ENCODE results near the gene KLRC4.
"Not testable (repeated sequence)": the region's sequence is repeated elsewhere in the genome, so short reads cannot be mapped to it uniquely, and the experiment has no call there.

KLRC4 gene

GRCh38 chr12:10372559-10372958, 37.0 kb downstream of the KLRC4 start:
- no peak for DNase-seq (ENCODE audit: low read depth, low spot score)
- H3K4me3 ChIP-seq (ENCODE audit: low read length), result no peak overlapping the region

DNA sequence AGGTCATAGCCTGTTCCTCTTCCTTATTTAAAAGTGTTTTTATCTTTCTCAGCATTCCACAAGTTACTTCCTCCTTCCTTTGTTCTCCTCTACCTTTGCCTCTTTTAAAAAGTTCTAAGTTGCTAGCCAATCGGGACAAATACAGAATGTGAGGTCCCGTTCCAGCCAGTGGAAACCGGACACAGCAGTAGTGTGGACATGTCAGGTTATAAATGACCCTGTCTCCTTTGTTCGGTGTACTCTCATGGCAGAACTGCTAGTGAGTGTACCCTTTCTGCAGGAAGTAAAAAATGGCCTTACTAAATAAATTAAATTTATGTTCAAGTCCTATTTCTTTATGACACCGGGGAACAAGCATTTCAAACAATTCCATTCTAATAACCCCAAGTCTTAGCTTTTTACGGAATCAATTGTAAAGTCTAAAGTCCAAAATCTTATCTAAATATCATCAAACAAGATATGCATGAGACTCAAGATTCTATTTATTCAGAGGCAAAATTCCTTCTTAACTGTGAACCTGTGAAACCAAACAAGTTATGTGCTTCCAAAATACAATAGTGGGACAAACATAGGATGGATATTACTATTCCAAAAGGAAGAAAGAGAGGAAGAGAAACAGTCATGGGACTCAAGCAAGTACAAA, 37.5 kb downstream of the KLRC4 start:
- not testable (repeated sequence) for DNase-seq (ENCODE audit: low read depth, low spot score); H3K4me3 ChIP-seq (ENCODE audit: low read length)

DNA sequence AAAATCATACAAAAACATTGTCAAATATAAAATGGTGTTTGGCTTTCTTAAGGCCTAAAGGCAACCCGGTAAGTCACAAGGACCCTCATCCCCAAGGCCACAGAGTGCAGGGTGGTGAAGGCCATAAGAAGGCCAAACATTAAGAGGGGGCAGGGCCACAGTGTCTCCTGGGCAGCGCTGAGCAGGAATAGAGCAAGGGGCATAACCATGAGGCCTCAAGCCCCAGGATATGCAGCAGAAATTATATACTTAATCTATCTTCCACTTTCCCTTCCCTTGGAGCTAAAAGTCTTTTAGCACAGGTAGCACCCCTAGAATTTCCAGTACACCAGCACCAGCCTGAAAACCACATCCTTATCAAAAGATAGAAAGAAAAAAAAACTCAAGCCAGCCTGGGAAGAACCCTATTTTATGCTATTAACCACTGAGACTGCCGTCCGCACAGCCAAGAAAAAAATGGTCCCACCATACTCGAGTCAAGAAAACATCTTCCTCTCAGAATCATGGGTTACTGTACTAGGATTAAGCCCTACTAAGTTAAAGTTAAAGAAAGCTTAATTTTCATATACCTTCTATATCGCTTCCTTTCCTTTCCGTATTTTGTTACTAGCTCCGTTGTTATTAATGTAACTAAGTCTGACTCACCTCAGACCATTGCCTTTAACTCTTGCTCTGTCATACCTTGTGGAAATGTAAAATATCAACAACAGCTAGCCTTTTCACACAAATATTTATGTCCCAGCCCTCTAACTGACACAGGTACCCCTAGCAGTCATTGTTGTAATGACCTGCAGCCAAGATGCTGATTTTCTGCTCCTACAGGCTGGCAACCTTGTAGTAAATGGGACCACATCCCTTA, 39.8 kb downstream of the KLRC4 start:
- no peak overlapping the region for H3K4me3 ChIP-seq (ENCODE audit: low read length)
- DNase-seq (ENCODE audit: low read depth, low spot score), result no peak

DNA sequence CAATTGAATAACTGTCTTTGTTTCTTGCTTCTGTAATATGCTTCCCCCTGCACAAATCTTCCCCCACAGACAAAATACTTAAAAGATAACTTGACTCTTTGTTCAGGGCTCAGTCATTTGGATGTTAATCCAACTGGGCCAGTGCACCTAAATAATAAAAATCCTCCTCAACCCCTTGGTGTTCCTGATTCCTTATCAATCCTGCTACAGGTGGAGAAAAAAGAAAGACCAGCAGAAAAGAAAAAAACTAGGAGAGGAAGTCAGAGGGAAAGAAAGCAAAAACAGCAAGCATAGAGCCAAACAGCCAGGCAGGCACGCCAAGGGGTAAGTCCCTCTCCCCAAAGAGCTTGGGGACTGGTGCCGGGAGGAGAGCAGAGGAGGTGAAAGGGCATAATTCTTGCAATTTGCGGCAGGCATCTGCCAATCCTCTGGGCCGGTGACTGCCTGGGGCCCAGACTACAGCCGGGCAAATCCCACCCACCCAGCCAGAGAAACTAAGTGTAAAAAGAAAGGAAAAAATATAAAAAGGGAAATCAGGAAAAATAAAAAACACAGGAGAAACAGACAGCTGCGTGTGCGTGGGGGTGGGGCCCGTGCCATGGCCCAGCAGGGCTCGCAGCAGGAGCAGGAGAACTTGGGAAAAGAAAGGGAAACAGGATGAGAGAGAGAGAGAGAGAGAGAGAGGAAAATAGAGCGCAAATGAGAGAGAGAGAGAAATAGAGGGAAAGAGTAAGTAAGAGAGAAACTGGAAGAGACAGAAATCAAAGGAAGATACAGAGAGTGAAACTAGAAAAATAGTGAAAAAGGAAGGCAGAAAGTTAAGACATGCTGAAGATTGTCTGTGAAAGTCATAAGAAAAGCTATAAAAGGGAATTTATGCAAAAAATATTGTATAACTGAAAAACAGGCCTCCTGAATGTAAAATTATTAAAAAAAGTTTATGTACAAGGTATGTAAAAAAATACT, 41.1 kb downstream of the KLRC4 start:
- no peak overlapping the region for H3K4me3 ChIP-seq (ENCODE audit: low read length)
- DNase-seq (ENCODE audit: low read depth, low spot score), result no peak

GRCh38 chr12:10367714-10368113, 41.8 kb downstream of the KLRC4 start:
- not testable (repeated sequence) for H3K4me3 ChIP-seq (ENCODE audit: low read length); DNase-seq (ENCODE audit: low read depth, low spot score)

GRCh38 chr12:10366875-10367274, 42.7 kb downstream of the KLRC4 start:
- peak; percentile 76 for DNase-seq (ENCODE audit: low read depth, low spot score)

GRCh38 chr12:10365696-10366405, 43.7 kb downstream of the KLRC4 start:
- no peak for DNase-seq (ENCODE audit: low read depth, low spot score)
- peak overlapping the region; percentile 64 for H3K4me3 ChIP-seq (ENCODE audit: low read length)

More at GRCh38 chr12:10366875-10367274, 42.7 kb downstream of the KLRC4 start:
- H3K4me3 ChIP-seq (ENCODE audit: low read length), result no peak overlapping the region

DNA sequence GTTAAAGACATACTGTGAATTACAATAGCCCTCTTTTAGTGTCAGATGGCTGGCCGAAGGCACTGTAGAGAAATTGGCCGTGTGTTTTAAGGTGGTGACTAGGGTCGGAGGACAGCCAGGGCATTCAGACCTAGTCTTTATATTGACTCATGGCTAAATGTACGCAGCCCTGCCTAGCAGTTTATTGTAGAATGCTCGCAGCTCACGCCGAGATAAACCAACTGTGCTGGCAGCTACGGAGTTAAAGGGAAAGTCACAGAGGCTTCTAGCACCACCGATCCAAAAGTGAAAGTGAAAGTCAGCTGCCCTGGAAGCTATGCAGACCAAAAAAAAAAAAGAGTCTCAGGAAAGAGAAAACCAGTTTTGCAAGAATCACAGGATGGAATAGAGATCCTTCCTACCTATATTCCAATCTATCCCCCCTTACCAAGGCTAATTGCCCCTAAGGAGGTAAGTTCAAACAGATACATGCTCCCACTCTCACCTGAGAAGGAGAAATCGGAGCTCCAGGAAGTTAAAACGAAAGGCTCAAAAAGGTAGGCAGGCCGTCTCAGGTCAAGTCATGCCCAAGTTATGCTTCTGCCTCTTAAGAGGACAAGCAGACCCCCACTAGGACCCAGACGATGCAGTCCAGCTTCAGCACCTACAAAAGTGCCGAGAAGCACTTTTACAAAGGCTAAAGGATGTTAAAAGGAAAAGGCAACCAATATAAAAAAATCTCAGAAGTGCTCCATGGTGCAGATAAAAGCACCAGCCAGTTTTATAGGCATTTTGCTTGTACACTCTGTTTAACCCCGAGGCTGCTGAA, 44.5 kb downstream of the KLRC4 start:
- H3K4me3 ChIP-seq (ENCODE audit: low read length), result peak overlapping the region; percentile 64
- peak; percentile 86 for DNase-seq (ENCODE audit: low read depth, low spot score)

DNA sequence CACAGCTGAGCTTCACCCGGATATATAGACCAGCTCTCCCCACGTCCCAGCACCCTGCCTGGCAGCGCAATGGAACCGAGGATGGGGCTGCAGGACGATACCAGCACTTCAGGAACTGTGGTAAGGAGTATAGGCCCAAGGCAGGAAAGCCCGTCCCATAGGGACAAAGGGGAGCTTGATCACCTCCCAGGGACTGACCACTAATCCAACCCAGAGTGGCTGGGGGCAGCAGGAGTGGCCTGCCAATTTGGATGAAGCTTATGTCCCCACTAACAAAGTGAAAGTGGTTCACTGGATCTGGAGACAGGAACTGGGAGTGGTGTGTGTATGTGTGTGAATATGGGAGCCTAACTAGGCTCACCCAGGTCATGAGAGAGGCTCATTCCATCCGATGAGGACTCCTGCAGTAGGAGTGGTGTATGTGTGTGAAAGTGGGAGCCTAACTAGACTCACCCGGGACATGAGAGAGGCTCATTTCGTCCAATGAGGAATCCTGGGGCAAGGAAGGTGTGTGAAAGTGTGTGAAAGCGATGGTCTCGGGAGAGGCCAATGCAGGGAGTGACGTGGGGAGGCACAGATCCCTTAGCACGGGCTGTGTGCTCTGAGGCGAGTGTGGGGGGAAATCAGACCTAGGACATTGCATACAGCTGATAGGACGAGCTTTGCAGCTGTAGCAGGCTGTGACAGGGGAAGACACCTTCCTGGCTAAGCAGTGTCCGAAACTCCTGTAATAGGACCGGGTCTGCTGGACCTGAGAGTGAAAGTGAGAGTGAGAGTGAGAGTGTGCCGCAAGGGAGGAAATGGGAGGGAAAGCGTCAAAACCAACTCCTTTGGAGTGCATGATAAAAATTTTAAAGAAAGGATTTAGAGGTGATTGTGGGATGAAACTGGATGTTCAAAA, 45.4 kb downstream of the KLRC4 start:
- DNase-seq (ENCODE audit: low read depth, low spot score), result no peak
- peak overlapping the region; percentile 64 for H3K4me3 ChIP-seq (ENCODE audit: low read length)

DNA sequence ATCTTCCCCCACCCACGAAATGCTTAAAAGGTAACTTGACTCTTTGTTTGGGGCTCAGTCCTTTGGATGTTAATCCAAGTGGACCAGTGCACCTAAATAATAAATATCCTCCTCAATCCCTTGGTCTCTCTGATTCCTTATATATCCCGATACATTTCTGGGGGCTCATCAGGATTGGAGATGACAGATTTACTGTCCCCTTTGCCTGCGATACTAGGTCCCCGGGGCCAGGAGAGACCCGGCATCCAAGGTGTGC, 46.0 kb downstream of the KLRC4 start:
- H3K4me3 ChIP-seq (ENCODE audit: low read length), result no peak overlapping the region
- no peak for DNase-seq (ENCODE audit: low read depth, low spot score)

DNA sequence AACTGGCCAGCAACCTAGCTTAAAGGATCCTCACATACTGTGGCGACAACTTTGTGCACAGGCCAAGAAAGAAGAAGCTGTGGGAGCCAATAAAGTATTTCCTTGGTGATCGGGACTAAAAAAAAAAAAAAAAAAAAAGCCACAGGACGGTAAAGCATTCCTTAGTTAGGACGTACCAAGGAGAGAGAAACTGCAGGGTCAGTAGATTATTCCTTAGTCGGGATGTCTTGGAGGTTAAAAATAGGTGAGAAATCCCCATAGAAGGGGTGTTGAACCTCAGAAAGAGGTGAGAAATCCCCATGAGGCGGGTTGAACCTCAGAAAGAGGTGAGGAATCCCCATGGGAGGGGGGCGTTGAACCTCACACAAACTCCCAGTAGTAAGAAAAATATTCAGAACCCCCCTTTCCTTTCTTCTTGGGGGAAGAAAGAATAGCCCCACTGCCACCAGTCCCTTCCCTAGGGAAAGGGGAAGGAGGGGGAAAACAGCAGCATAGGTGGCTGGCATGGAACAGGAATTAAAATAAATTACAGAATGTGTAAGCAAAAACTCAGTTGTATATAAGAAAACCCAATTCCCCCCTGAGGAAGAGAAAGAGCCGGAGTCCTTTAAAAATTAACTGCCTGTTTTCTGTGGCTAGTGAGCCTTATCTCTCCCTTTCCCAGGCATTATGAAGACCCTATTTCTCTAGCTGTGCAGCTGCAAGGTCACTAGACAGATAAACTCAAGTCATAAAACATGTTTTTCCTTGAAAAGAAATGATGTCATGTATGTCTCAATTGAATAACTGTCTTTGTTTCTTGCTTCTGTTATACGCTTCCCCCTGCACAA, 46.5 kb downstream of the KLRC4 start:
- no peak overlapping the region for H3K4me3 ChIP-seq (ENCODE audit: low read length)
- no peak for DNase-seq (ENCODE audit: low read depth, low spot score)

DNA sequence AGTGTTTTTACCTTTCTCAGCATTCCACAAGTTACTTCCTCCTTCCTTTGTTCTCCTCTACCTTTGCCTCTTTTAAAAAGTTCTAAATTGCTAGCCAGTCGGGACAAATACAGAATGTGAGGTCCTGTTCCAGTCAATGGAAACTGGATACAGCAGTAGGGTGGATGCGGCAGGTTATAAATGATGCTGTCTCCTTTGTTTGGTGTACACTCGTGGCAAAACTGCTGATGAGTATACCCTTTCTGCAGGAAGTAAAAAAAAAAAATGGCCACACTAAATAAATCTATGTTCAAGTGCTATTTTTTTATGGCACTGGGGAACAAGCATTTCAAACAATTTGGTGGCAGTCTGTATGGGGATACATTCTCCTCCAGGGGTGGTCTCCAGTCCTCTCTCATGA, 47.2 kb downstream of the KLRC4 start:
- H3K4me3 ChIP-seq (ENCODE audit: low read length), result no peak overlapping the region
- no peak for DNase-seq (ENCODE audit: low read depth, low spot score)

- DNase-seq (ENCODE audit: low read depth, low spot score), result no peak
- H3K4me3 ChIP-seq (ENCODE audit: low read length), result no peak overlapping the region
Measured at GRCh38 chr12:10361622-10362021, 47.9 kb downstream of the KLRC4 start.

DNA sequence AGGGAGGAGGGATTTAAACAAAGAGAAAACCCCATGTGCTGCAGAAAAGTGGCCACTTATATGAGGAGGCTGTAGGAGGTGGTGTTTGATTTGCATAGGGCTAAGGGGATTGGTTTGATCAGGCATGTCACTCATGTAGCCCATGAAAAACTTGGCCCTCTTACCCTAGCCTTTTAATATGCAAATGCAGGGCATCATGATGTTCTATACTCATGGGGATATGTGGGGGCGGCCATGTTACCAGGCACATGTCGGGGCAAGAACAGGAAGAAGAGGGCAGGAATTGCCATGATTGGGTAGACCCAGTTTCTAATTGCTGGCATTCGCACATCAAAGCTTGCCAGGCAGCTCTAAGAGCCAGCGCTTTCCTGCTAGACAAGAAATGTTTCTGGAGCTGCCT, 48.5 kb downstream of the KLRC4 start:
- no peak overlapping the region for H3K4me3 ChIP-seq (ENCODE audit: low read length)
- no peak for DNase-seq (ENCODE audit: low read depth, low spot score)

- no peak for DNase-seq (ENCODE audit: low read depth, low spot score)
- H3K4me3 ChIP-seq (ENCODE audit: low read length), result no peak overlapping the region
Measured at GRCh38 chr12:10358969-10359368, 50.6 kb downstream of the KLRC4 start.

DNA sequence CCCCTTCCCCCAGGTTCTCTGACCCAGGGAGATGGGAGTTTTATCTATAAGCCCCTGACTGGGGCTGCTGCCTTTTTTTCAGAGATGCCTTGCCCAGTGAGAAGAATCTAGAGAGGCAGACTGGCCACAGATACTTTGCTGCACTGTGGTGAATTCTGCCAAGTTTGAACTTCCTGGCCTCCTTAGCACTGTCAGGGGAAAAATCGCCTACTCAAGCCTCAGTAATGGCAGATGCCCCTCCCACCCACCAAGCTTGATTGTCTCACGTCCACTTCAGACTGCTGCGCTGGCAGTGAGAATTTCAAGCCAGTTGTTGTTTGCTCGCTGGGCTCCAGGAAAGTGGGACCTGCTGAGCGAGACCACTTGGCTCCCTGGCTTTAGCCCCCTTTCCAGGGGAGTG, 51.4 kb downstream of the KLRC4 start:
- no peak for DNase-seq (ENCODE audit: low read depth, low spot score)

More for the DNA sequence above, 51.4 kb downstream of the KLRC4 start:
- H3K4me3 ChIP-seq (ENCODE audit: low read length), result no peak overlapping the region

Measured in Jurkat, Clone E6-1 (cell line).